ENCODE measurements around the gene SLC4A2. TPM values are rescaled to one million over a fixed set of nuclear protein-coding genes. Genes with fewer than 3 reads are reported as not detected.
A peak's percentile ranks its signal among the peaks of the same experiment; 100 is the strongest.

Gene SLC4A2
- total RNA-seq, 1 experiment from 2014 or later, result 82.9 TPM

DNA sequence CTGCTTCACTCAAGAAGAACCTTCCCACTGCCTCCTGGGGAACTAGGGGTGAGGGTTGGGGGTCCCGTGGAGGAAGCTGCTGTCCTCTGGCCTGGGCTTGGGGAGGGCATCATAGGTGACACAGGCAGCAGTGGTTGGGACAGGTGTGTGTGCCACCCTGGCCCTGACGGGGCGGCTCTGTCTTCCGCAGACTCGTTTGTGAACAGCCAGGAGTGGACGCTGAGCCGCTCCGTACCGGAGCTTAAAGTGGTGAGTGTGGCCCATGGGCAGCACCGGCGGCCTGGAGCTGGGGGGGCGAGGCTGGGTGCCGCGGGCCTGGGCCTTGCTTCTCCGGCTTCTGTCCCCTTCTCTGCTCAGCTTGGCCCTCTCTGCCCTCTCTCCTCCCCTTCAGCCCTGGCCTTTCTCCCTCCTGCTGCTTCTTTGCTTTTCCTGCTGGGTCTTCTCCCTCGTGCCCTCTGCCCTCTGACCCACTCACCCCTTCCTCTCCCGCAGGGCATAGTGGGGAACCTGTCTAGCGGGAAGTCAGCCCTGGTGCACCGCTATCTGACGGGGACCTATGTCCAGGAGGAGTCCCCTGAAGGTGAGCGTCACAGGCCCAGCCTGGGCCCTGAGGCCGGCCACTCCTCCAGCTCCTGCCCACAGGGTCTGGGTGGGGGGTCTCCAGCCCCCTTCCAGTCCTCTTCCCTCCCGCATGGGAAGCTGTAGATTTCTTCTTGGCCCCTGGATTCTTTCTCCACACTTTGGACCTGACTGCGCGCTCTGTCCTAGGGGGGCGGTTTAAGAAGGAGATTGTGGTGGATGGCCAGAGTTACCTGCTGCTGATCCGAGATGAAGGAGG, 57.4 kb downstream of the SLC4A2 start:
- no peak for DNase-seq (ENCODE audit: low spot score)

DNA sequence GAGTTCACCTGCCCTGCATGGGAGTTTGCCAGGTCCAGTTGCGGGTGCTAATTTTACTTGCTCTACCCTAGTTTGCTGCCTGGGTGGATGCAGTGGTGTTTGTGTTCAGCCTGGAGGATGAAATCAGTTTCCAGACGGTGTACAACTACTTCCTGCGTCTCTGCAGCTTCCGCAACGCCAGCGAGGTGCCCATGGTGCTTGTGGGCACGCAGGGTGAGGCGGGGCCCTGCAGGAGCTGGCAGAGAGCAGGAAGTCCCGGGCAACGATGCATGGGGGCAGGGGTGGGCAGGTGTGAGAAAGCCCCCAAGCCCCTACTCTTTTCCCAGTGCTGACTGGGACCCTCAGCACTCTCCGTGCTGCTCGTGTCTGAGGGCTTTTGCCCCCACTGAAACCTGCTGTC, 58.2 kb downstream of the SLC4A2 start:
- no peak for DNase-seq (ENCODE audit: low spot score)

DNA sequence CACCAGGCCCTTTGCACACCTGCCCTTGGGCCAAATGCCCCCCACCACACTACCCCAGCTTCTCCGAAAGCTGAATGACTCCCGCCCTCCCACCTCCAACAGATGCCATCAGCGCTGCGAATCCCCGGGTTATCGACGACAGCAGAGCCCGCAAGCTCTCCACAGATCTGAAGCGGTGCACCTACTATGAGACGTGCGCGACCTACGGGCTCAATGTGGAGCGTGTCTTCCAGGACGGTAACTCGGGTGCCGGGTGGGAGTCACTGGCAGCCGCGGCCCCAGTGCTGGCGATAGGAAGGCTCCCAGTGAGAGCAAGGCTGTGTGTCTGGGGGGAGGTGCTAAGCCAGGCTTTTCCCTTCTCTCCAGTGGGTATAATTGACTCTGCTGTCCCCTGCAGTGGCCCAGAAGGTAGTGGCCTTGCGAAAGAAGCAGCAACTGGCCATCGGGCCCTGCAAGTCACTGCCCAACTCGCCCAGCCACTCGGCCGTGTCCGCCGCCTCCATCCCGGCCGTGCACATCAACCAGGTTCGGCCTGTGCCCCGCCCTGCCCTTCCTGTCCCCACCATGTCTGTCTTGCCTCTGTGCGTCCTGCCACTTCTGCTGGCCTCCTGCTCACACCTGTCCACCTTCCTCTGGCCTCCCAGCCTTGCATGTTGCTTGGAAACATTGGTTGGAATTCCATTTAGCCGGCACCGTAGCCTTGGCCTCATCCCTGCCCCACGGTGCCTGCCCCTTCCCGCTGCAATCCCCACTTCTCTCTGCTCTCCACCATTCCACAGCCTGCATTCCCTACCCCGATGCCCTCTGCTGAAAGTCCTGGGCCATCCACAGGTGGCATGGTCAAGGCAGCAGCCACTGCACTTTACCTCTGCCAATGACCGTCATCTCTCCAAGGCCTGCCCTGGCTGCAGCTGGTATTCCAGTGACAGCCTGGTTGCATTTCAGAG, 59.0 kb downstream of the SLC4A2 start:
- no peak for DNase-seq (ENCODE audit: low spot score)

DNA sequence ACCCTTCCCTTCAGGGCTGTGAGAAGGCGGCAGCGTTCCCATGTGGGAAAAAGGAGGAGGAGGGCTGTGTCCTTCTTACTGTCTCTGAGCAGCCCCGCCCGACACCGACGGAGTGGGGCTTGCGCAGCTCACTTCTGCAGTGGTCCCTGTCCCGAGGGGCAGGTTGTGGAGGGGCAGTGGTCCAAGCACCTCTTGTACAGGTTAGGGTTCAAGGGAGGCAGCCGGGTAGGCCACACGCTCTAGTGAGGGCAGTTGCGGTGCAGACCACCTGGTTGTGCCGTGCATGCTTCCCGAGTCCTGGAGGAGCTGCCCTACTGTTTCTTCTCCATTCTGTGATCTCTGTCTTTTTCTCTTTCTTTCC, 59.6 kb downstream of the SLC4A2 start:
- no peak for DNase-seq (ENCODE audit: low spot score)

DNA sequence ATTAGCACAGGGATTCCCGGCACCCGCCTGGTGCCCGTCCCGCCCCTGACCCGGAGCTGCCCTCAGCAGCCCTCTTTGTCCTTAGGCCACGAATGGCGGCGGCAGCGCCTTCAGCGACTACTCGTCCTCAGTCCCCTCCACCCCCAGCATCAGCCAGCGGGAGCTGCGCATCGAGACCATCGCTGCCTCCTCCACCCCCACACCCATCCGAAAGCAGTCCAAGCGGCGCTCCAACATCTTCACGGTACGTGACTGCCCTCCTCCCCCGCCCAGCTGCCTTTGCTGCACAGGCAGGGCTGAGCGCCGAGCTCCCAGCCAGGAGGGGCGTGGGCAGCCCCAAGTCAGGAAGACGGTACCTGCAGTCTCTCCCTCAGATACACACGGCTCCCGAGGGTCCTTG, 60.5 kb downstream of the SLC4A2 start:
- no peak for DNase-seq (ENCODE audit: low spot score)

DNA sequence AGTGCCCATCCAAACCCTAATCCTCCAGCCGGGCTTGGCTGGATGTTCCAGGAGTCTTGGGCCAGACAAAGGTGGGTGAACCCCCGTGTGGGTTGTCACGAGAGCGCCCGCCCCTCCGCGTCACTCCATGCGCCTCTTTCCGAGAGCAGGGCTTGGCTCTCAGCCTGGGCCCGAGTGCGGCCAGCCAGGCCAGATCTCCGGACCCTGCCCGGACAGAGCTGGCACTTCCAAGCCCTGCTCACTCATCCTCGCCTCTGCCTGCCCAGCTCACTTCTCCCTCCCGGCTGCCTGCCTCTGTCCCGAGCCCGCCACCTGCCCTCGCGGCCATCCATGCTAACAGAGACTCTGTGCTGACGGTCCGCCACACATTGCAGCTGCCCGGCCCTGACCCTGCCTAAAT, 61.5 kb downstream of the SLC4A2 start:
- no peak for DNase-seq (ENCODE audit: low spot score)

DNA sequence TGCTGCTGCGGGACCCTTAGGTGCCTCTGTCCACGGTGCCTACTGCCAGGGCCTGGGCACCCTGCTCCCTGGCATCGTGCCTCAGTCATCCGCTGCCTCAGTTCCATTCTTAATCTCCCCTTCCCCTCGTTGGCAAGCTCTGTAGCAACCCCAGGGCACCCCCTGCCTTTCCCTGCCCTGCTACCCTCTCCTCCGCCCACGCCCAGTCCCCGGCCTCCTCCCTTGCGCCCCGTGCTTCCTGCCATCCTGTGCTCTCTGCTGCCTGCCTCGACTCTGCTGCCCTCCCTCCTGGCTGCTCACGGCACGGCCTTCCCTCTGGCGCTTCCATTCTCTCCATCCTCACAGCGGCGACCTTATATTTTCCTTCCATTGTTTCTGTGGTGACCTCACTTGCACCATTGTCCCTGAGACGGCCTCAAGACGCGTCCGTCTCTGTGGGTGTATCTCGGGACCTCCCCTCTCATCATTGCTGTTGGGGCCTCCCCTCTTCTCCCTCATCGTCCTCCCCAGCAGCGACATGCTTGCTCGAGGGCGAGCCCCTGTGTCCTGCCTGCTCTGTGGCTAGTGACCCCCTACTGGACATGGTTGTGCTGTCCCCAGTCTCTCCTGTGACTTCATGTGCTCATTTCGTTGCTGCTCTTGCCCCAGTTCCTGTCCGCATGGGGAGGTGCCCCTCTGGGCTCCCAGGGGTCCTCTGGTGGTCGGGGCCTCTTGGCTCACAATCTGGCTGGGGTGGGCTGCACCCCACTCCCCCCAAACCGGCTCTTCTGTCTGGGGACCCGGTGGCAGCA, 62.2 kb downstream of the SLC4A2 start:
- no peak for DNase-seq (ENCODE audit: low spot score)

DNA sequence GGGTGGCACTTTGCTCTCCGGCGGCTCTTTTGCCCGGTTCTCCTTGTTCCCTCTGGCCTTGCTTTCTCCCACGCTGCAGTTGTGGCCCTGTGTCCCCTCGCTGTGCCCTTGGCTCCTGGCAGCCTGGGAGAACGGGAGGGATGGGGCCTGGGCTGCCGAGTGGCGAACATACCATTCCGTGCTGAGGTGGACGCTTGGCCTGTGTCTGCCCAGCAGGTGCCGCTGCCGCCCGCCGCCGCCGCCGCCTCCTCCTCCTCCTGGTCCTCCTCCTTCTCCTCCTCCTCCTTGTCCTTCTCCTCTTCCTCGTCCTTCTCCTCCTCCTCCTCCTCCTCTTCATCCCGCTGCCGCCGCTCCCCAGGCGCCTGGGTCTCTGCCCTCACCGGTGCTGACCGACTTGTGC, 62.9 kb downstream of the SLC4A2 start:
- DNase-seq (ENCODE audit: low spot score), result no peak

DNA sequence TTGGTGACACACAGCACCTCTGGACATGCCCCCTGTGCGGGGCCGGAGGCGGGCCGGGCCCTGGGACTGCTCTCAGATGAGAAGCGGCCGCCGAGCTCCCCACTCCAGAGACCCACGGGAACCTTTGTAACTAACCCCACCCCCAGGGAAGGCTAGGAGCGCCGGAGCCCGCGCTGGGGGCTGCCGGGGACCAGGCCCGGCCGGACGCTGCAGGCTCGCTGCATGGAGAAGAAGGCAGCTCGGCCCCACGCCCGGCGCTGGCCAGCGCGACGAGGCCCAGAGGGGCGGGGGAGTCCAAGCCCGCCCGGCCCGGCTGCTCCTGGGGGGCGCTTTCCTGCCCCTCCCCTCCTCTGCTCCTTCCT, 63.4 kb downstream of the SLC4A2 start:
- no peak for DNase-seq (ENCODE audit: low spot score)

DNA sequence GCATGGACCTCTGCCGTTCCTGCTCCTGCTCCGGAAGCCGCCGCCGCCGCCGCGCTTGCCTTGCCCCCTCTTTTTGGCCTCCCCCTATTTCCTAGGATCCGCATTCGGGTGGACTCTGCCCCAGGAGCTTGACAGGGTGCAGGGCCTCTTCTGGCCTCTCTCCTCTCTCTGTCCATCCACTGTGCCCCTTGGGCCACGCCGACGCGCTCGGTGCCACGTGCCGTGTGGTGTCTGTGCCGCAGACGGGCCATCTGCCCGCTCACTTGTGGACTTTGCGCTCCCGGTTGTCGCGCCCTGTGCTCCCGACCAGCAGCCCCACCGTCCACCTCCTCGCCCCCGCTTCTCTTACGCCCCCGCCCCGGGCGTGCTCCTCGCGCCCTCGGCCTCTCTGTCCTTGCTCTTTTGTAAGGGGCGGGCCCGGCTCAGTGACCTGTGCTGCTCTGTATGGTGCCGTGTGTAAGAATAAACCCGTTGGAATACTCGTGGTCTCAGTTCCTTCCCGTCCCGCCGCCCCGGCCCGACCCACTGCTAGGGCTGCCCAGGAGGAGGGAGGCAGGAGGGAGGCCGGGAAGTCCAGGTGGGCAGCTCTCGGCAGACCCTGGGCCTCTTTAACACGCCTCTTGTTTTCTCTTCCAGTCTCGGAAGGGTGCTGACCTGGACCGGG, 63.9 kb downstream of the SLC4A2 start:
- no peak for DNase-seq (ENCODE audit: low spot score)

DNA sequence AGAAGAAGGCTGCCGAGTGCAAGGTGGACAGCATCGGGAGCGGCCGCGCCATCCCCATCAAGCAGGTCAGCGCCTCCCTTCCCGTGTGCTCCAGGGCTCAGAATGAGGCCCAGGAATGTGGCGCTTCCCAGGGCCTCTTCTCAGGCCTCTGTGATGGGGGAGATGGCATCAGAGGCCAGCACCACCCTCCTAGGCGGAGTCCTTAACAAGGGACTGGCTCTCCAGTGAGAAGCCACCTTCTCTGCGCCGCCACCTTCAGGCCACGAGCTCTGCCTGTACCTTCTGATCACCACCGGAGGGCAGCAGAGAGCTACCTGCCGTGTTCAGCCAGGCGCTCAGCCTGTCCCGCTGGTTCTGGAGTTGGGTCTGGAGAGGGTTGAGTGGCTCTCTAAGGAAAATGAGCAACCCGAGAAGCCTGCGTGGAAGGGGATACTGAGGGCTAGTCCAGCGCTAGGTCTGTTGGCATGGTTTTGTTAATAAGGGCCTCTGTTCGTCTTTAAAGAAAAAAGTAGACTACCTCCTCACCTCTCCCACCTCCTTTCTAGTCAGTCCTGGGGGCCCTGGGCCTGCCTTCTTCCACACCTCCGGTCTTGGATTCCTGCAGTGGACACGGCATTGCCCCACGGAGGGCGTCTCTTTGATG, 64.6 kb downstream of the SLC4A2 start:
- peak; percentile 80 for DNase-seq (ENCODE audit: low spot score)

DNA sequence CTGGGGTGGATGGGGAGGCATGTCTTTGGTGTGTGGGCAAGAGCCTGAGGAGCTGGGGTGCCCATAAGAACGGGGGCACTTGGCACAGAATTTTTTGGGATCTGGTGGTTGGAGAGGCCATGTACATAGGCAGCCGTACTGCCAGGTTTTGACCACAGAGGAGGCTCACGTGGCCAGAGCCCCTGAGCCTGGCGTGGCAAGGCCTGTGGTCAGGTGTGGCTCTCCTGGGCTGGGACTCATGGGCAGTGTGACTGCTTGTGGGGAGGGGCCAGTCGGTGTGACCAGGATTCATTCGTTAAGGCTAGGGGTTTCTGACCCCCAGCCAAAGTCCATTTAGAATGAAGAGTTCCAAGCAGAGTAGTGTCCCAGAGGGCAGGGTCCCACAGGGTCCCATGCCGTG, 65.1 kb downstream of the SLC4A2 start:
- no peak for DNase-seq (ENCODE audit: low spot score)

DNA sequence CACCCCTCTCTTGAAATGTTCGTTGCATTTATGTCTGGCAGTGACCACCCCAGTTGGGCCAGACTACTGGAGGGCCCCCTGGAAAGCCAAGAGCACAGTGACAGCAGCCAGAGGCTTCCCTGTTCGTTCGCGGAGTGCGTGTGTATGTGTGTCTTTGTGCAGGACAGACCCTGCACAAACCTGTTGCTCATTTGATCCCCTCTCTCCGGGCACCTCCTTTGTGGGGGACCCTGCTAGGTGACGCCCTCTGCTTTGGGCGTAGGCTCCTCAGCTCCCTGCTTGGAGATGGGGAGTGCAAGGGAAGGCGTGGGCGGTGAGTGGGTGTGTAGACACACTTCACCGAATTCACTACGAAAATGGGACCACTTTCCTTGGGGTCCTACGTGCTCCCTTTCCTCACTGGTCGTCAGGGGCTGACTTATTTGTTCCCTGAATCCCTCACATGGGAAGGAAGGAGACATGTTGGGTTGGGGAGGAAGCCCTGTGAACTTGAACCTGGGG, 65.6 kb downstream of the SLC4A2 start:
- DNase-seq (ENCODE audit: low spot score), result no peak

DNA sequence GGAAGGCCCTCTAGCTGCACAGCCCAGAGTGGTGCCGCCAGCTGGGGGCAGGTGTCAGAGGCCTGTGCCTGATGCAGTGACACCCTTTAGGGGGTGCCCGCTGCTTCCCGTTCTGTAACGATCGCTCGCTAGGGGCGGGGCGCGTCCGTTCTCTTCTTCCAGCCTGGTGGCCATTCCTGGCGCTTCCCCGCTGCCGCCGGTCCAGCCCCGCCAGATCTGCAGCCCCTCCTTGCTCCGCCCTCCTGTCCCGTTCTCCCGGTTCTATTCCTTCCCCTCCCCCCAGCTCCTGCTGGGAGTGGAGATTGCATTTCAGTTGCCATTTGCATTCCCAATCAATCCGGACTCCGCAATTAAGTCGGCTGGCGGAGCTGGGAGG, 66.1 kb downstream of the SLC4A2 start:
- DNase-seq (ENCODE audit: low spot score), result no peak

DNA sequence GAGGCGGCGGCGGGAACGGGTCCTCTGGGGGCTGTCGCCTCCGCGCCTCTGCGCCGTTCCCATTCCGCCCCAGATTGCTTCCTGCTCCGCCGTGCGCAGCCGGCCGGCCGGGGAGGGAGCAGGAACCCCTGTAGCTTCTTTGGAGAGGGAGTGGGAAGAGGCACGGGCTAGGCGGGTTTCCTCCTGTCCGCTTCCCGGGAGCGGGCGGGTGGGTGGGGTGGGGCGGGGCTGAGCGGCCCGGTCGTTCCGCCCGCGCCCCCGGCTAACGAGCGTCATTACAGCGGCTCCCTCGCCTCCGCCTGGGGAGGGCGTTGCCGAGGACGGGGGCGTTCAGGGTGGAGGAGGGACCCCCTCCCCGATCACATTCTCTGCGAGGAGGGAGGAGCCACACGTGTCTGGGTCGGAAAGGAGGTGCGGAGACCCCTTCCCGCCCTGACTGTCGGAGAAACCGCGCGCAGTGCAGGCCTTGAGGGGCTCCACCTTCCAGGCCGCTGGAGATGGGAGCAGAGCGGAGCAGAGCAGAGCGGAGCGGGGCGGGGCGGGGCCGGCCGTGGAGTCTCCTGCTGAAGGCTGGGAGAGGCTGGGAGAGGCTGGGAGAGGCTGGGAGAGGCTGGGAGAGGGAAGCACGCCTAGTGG, 66.6 kb downstream of the SLC4A2 start:
- no peak for DNase-seq (ENCODE audit: low spot score)

Other genes starting within 250 kb of the SLC4A2 start
- gene AOC1, start 207.1 kb upstream of the SLC4A2 start, total RNA-seq (2014; rRNA removed; shearing (Covaris generic)), result 0.31 TPM in 1 of 2 replicates, not detected in the other
- 0.58 and 0.84 TPM in 2 replicates for gene KCNH2, start 81.3 kb upstream of the SLC4A2 start, total RNA-seq (2014; rRNA removed; shearing (Covaris generic))
- gene NOS3, start 68.6 kb upstream of the SLC4A2 start, total RNA-seq (2014; rRNA removed; shearing (Covaris generic)), result 0.29 and 0.60 TPM in 2 replicates
- 0.17 TPM in 1 of 2 replicates, not detected in the other for gene ATG9B, start 35.1 kb upstream of the SLC4A2 start, total RNA-seq (2014; rRNA removed; shearing (Covaris generic))
- gene ABCB8, start 31.1 kb upstream of the SLC4A2 start, total RNA-seq (2014; rRNA removed; shearing (Covaris generic)), result 25.2 and 26.5 TPM in 2 replicates
- 0.10 TPM in 1 of 2 replicates, not detected in the other for gene ASIC3, start 11.1 kb upstream of the SLC4A2 start, total RNA-seq (2014; rRNA removed; shearing (Covaris generic))
- gene CDK5, start 1.7 kb upstream of the SLC4A2 start, total RNA-seq (2014; rRNA removed; shearing (Covaris generic)), result 43.8 and 46.0 TPM in 2 replicates
- gene FASTK, start 21.2 kb downstream of the SLC4A2 start, total RNA-seq (2014; rRNA removed; shearing (Covaris generic)), result 70.0 and 100 TPM in 2 replicates
- gene TMUB1, start 23.9 kb downstream of the SLC4A2 start, total RNA-seq (2014; rRNA removed; shearing (Covaris generic)), result 37.1 and 37.3 TPM in 2 replicates
- 26.1 and 36.6 TPM in 2 replicates for gene AGAP3, start 26.9 kb downstream of the SLC4A2 start, total RNA-seq (2014; rRNA removed; shearing (Covaris generic))
- not detected in 2 replicates for gene GBX1, start 108.1 kb downstream of the SLC4A2 start, total RNA-seq (2014; rRNA removed; shearing (Covaris generic))
- gene ASB10, start 127.7 kb downstream of the SLC4A2 start, total RNA-seq (2014; rRNA removed; shearing (Covaris generic)), result not detected in 2 replicates
- 0.64 TPM in 1 of 2 replicates, not detected in the other for gene H2BK1, start 150.9 kb downstream of the SLC4A2 start, total RNA-seq (2014; rRNA removed; shearing (Covaris generic))
- 88.1 and 92.4 TPM in 2 replicates for gene ABCF2, start 167.6 kb downstream of the SLC4A2 start, total RNA-seq (2014; rRNA removed; shearing (Covaris generic))
- 26.0 and 32.9 TPM in 2 replicates for gene CHPF2, start 172.9 kb downstream of the SLC4A2 start, total RNA-seq (2014; rRNA removed; shearing (Covaris generic))
- 35.5 and 35.9 TPM in 2 replicates for gene SMARCD3, start 189.1 kb downstream of the SLC4A2 start, total RNA-seq (2014; rRNA removed; shearing (Covaris generic))

All from H4 (cell line).